LNCaP clone FGC (cell line): Measurements from ENCODE around the gene PEX5.
"Not testable (repeated sequence)": the region's sequence is repeated elsewhere in the genome, so short reads cannot be mapped to it uniquely, and the experiment has no call there.

Experiments used
- DNase-seq: peaks from one replicate; pipeline ENCODE4 v3.0.0-alpha.2; 2011; ENCODE audit warnings: low read depth
- H3K4me3 ChIP-seq: 2 replicates; pipeline ENCODE4 v1.5.1; 2011; ENCODE audit warnings: mild to moderate bottlenecking, low read depth, low read length, control low read depth
- CTCF ChIP-seq: IDR thresholded peaks from 2 replicates; pipeline ENCODE4 v1.5.1; 2012; ENCODE audit warnings: mild to moderate bottlenecking; ENCODE audit not compliant: control insufficient read depth, insufficient read depth; ENCODE audit errors: extremely low read depth

Gene PEX5

GRCh38 chr12:7212678-7213077 lies 23.2 kb downstream of the PEX5 start:
- H3K4me3 ChIP-seq, result no peak overlapping the region
- no peak for DNase-seq
- TF ChIP-seq CTCF, result no peak

GRCh38 chr12:7213745-7214144 lies 24.3 kb downstream of the PEX5 start:
- DNase-seq, H3K4me3 ChIP-seq: not testable (repeated sequence)

GRCh38 chr12:7217475-7218069 lies 28.1 kb downstream of the PEX5 start:
- no peak overlapping the region for H3K4me3 ChIP-seq
- no peak for TF ChIP-seq CTCF
- DNase-seq, result no peak

- DNase-seq, result peak; percentile 63
- H3K4me3 ChIP-seq, result no peak overlapping the region
- peak; percentile 90 for TF ChIP-seq CTCF
Observed at GRCh38 chr12:7219599-7220243, 30.2 kb downstream of the PEX5 start.

GRCh38 chr12:7221486-7221885 lies 32.0 kb downstream of the PEX5 start:
- no peak for TF ChIP-seq CTCF
- no peak overlapping the region for H3K4me3 ChIP-seq
- no peak for DNase-seq

GRCh38 chr12:7229741-7230140 lies 40.3 kb downstream of the PEX5 start:
- no peak for TF ChIP-seq CTCF
- DNase-seq, result no peak
- no peak overlapping the region for H3K4me3 ChIP-seq

- TF ChIP-seq CTCF, result no peak
- no peak for DNase-seq
- H3K4me3 ChIP-seq, result no peak overlapping the region
Observed at GRCh38 chr12:7241404-7242005, 52.0 kb downstream of the PEX5 start.
